Activated CD8-positive, alpha-beta T cell treated with anti-CD3 and anti-CD28 coated beads for 36 hours (primary cell): Measurements from ENCODE around the gene NAA80. TPM values are rescaled to one million over a fixed set of nuclear protein-coding genes. Genes with fewer than 3 reads are reported as not detected.
A peak's percentile ranks its signal among the peaks of the same experiment; 100 is the strongest.

Source experiments
- ATAC-seq: fragments of 200-7000 bp; cut with Tn5 transposase; one replicate; pipeline ENCODE4 v1.10.0; 2021; ENCODE audit warnings: mild to moderate bottlenecking, moderate library complexity
- CTCF ChIA-PET: fragments of 350-600 bp; sonication (Branson Sonifier 250); formaldehyde crosslinking; loops from one replicate; lab custom pipeline; 2021; ENCODE audit warnings: antibody characterized with exemption; lab: Charles Lee
- POLR2A ChIA-PET: fragments of 350-600 bp; sonication (Branson Sonifier 250); formaldehyde crosslinking; loops from one replicate; lab custom pipeline; 2021; ENCODE audit warnings: antibody characterized with exemption; lab: Charles Lee
- DNase-seq: peaks from one replicate; pipeline ENCODE4 v3.0.0-alpha.2; 2020
- H3K27ac Mint-ChIP-seq: one replicate; pipeline ENCODE4 v1.8.0; 2021; ENCODE audit warnings: mild to moderate bottlenecking, mixed read lengths
- H3K27me3 Mint-ChIP-seq: one replicate; pipeline ENCODE4 v1.8.0; 2021; ENCODE audit warnings: mixed read lengths
- H3K36me3 Mint-ChIP-seq: one replicate; pipeline ENCODE4 v1.8.0; 2021; ENCODE audit warnings: low read depth, mixed read lengths
- H3K4me1 Mint-ChIP-seq: one replicate; pipeline ENCODE4 v1.8.0; 2021; ENCODE audit warnings: low read depth, mixed read lengths
- H3K4me3 Mint-ChIP-seq: one replicate; pipeline ENCODE4 v1.8.0; 2021; ENCODE audit warnings: mild to moderate bottlenecking, moderate library complexity, mixed read lengths
- H3K9me3 Mint-ChIP-seq: one replicate; pipeline ENCODE4 v1.8.0; 2021; ENCODE audit warnings: mixed read lengths
- CTCF ChIP-seq: fragments of 200-600 bp; IDR thresholded peaks from one replicate; pipeline ENCODE4 v1.8.0; 2022; ENCODE audit warnings: antibody characterized with exemption, mild to moderate bottlenecking
- intact Hi-C: fragments of 100-400 bp; cut with micrococcal nuclease; formaldehyde crosslinking; loops from one replicate; pipeline ENCODE4 v1.10.0; 2022
- total RNA-seq, 2 experiments: library from RNA; stranded (reverse); gene quantifications; one replicate each; pipeline ENCODE4 v1.2.3, GENCODE V29; 2021

NAA80 gene
- total RNA-seq, 2 experiments from 2014 or later: 23.2 to 23.4 TPM

GRCh38 chr3:50323092-50323600 lies 23.9 kb upstream of the NAA80 start:
- Mint-ChIP-seq H3K4me1 (peaks cover 36% of the 10 kb centered on the region), H3K4me3 (no peak overlapping the region), H3K9me3 (no peaks in the 10 kb centered on the region)

GRCh38 chr3:50322386-50323091 lies 23.3 kb upstream of the NAA80 start, which contains the start of gene HYAL2:
Gene HYAL2, minus strand, starts transcription at chr3:50322745. Its CDS starts 2,256 bp downstream, at chr3:50320489.
- DNase-seq (no peak), ATAC-seq (no peak)
- Mint-ChIP-seq H3K36me3 (peaks cover 1% of the 10 kb centered on the region), H3K9me3 (no peaks in the 10 kb centered on the region), H3K4me1 (peaks cover 36% of the 10 kb centered on the region), H3K4me3 (peak within 1 kb of the TSS; percentile 78), H3K27ac (peak within 1 kb of the TSS; percentile 94), H3K27me3 (no peaks in the 10 kb centered on the region)
- ChIA-PET CTCF (interaction anchor here (1.4 to 3.0 kb wide), 3 partner anchors 13 to 25 kb away, joined by 3 to 40 read pairs (median 4); no protein-coding TSS in a partner anchor), POLR2A (interaction anchor here (1.1 to 13.4 kb wide), 4 partner anchors 13 to 96 kb away, joined by 3 to 126 read pairs (median 4); partner anchors contain the start of genes CYB561D2, NPRL2 and RASSF1)
- no peak for TF ChIP-seq CTCF
- intact Hi-C loops: no loop called here

More at GRCh38 chr3:50323092-50323600, 23.9 kb upstream of the NAA80 start:
- ATAC-seq (no peak), DNase-seq (no peak)
- CTCF ChIA-PET: interaction anchor here (1.2 to 3.0 kb wide), 5 partner anchors 9 to 27 kb away, joined by 4 to 40 read pairs (median 8); partner anchors contain the start of genes CYB561D2, HYAL1 and NPRL2
- intact Hi-C loops: no loop called here
- POLR2A ChIA-PET: interaction anchor here (0.7 to 13.4 kb wide), 4 partner anchors 13 to 27 kb away, joined by 3 to 126 read pairs (median 4); partner anchors contain the start of genes CYB561D2, NPRL2 and RASSF1
- Mint-ChIP-seq H3K27ac (no peak overlapping the region), H3K27me3 (no peaks in the 10 kb centered on the region), H3K36me3 (peaks cover 3% of the 10 kb centered on the region)
- no peak for TF ChIP-seq CTCF

- no peak for DNase-seq
- no peaks in the 10 kb centered on the region for H3K27me3 Mint-ChIP-seq
- H3K36me3 Mint-ChIP-seq: peaks cover 1% of the 10 kb centered on the region
- no peak for TF ChIP-seq CTCF
- H3K4me1 Mint-ChIP-seq: peaks cover 36% of the 10 kb centered on the region
- ChIA-PET CTCF (interaction anchor here (1.0 to 1.7 kb wide), 3 partner anchors 17 to 26 kb away, joined by 3 to 4 read pairs (median 3); no protein-coding TSS in a partner anchor), POLR2A (interaction anchor here (1.1 to 13.4 kb wide), 3 partner anchors 14 to 95 kb away, joined by 3 to 126 read pairs (median 3); partner anchors contain the start of gene RASSF1)
- H3K4me3 Mint-ChIP-seq: peak overlapping the region; percentile 78
- intact Hi-C loops: no loop called here
- no peak for ATAC-seq
- H3K27ac Mint-ChIP-seq: no peak overlapping the region
- no peaks in the 10 kb centered on the region for H3K9me3 Mint-ChIP-seq
Measured at GRCh38 chr3:50322115-50322385, 22.8 kb upstream of the NAA80 start.

GRCh38 chr3:50321336-50322114 lies 22.3 kb upstream of the NAA80 start:
- ATAC-seq: peak; percentile 73
- peaks cover 37% of the 10 kb centered on the region for H3K4me1 Mint-ChIP-seq
- TF ChIP-seq CTCF: peak; percentile 64
- ChIA-PET POLR2A (interaction anchor here (1.1 to 13.4 kb wide), 4 partner anchors 14 to 95 kb away, joined by 3 to 126 read pairs (median 4); partner anchors contain the start of gene RASSF1), CTCF (interaction anchor here (0.7 to 3.4 kb wide), 7 partner anchors 16 to 75 kb away, joined by 3 to 10 read pairs (median 4); partner anchors contain the start of genes CYB561D2 and NPRL2)
- H3K36me3 Mint-ChIP-seq: peaks cover 1% of the 10 kb centered on the region
- intact Hi-C loops: no loop called here
- DNase-seq: peak; percentile 89
- peak overlapping the region; percentile 94 for H3K27ac Mint-ChIP-seq
- no peaks in the 10 kb centered on the region for H3K27me3 Mint-ChIP-seq
- no peaks in the 10 kb centered on the region for H3K9me3 Mint-ChIP-seq
- H3K4me3 Mint-ChIP-seq: peak overlapping the region; percentile 78
